Endodermal cell (in vitro differentiated cells): ENCODE results near the gene TPSB2. TPM values are rescaled to one million over a fixed set of nuclear protein-coding genes. Genes with fewer than 3 reads are reported as not detected.

Experiments
- DNase-seq: peaks from one replicate; pipeline ENCODE4 v3.0.0-alpha.2; 2017
- H3K27ac ChIP-seq: 2 replicates; pipeline ENCODE4 v1.5.1; 2013; ENCODE audit warnings: mild to moderate bottlenecking, low read depth, low read length, moderate library complexity
- H3K27me3 ChIP-seq: 2 replicates; pipeline ENCODE4 v1.6.1; 2013; ENCODE audit warnings: mild to moderate bottlenecking, low read length, moderate library complexity; ENCODE audit not compliant: insufficient read depth, control insufficient read depth, poor library complexity, severe bottlenecking
- H3K36me3 ChIP-seq: 2 replicates; pipeline ENCODE4 v1.7.0; 2013; ENCODE audit warnings: mild to moderate bottlenecking, low read length, moderate library complexity; ENCODE audit not compliant: control insufficient read depth, insufficient read depth
- H3K4me1 ChIP-seq: one replicate; pipeline ENCODE4 v1.7.0; 2013; ENCODE audit warnings: low read length; ENCODE audit not compliant: control insufficient read depth, insufficient read depth
- H3K4me3 ChIP-seq: 2 replicates; pipeline ENCODE4 v1.5.1; 2013; ENCODE audit warnings: mild to moderate bottlenecking, low read length, moderate library complexity
- H3K9ac ChIP-seq: 2 replicates; pipeline ENCODE4 v1.6.1; 2013; ENCODE audit warnings: mild to moderate bottlenecking, low read length, moderate library complexity; ENCODE audit not compliant: poor library complexity, severe bottlenecking; ENCODE audit errors: extremely low read depth
- H3K9me3 ChIP-seq: 2 replicates; pipeline ENCODE4 v1.6.1; 2013; ENCODE audit warnings: mild to moderate bottlenecking, low read length, moderate library complexity; ENCODE audit not compliant: control insufficient read depth
- H3K27ac Mint-ChIP-seq: 2 replicates; pipeline ENCODE4 v1.8.0; 2020; ENCODE audit warnings: mixed read lengths
- H3K27me3 Mint-ChIP-seq: 2 replicates; pipeline ENCODE4 v1.8.0; 2021; ENCODE audit warnings: mild to moderate bottlenecking, mixed read lengths; ENCODE audit not compliant: insufficient read depth
- H3K36me3 Mint-ChIP-seq: 2 replicates; pipeline ENCODE4 v1.8.0; 2020; ENCODE audit warnings: low read depth, mixed read lengths
- H3K4me1 Mint-ChIP-seq: 2 replicates; pipeline ENCODE4 v1.8.0; 2020; ENCODE audit warnings: mixed read lengths
- H3K4me3 Mint-ChIP-seq: 2 replicates; pipeline ENCODE4 v1.8.0; 2020; ENCODE audit warnings: mild to moderate bottlenecking, moderate library complexity, mixed read lengths
- H3K9me3 Mint-ChIP-seq: 2 replicates; pipeline ENCODE4 v1.8.0; 2020; ENCODE audit warnings: mild to moderate bottlenecking, mixed read lengths
- WGBS, 2 experiments: methylation state at CpG; one replicate each; pipeline versions ENCODE4 v1.1.5 to v1.1.7; 2013; ENCODE audit warnings: missing lambda C conversion rate in 2 of 2, mixed read lengths in 1 of 2; ENCODE audit not compliant: insufficient coverage in 1 of 2, insufficient read length in 1 of 2; 5-methylcytosine and 5-hydroxymethylcytosine counted together
- total RNA-seq, 2 donors: library from RNA; stranded (reverse); fragmentation: NEBNext Ultra II Directional in 1 of 2; extraction: Animal tissue kit (Norgen Biotek cat#: 25700) in 1 of 2; gene quantifications; 2 replicates in 1 of 2; 3 replicates in 1 of 2; pipeline ENCODE4 v1.2.1, GENCODE V29; 2021
- TF ChIP-seq, protein P1 (sequence below): fragments of 200-600 bp; sonication (generic); conservative IDR thresholded peaks from 2 replicates; pipeline ENCODE4 v1.5.0; 2021; ENCODE audit warnings: antibody characterized with exemption, mild to moderate bottlenecking

The TPSB2 gene
- total RNA-seq, 2 donors from 2014 or later = not detected

- WGBS, 2 experiments = 93 to 94% methylated on average over 16 to 40 of the region's 40 CpGs
- Histone ChIP-seq H3K27me3 (no peaks in the 10 kb centered on the region), H3K4me1 (no peaks in the 10 kb centered on the region), H3K4me3 (no peak overlapping the region), H3K9me3 (no peaks in the 10 kb centered on the region), H3K9ac (no peak overlapping the region), H3K27ac (no peak overlapping the region), H3K36me3 (no peaks in the 10 kb centered on the region)
- peaks cover 8% of the 10 kb centered on the region for H3K36me3 Mint-ChIP-seq
- peaks cover 4% of the 10 kb centered on the region for H3K27me3 Mint-ChIP-seq
- TF ChIP-seq, protein P1, sequence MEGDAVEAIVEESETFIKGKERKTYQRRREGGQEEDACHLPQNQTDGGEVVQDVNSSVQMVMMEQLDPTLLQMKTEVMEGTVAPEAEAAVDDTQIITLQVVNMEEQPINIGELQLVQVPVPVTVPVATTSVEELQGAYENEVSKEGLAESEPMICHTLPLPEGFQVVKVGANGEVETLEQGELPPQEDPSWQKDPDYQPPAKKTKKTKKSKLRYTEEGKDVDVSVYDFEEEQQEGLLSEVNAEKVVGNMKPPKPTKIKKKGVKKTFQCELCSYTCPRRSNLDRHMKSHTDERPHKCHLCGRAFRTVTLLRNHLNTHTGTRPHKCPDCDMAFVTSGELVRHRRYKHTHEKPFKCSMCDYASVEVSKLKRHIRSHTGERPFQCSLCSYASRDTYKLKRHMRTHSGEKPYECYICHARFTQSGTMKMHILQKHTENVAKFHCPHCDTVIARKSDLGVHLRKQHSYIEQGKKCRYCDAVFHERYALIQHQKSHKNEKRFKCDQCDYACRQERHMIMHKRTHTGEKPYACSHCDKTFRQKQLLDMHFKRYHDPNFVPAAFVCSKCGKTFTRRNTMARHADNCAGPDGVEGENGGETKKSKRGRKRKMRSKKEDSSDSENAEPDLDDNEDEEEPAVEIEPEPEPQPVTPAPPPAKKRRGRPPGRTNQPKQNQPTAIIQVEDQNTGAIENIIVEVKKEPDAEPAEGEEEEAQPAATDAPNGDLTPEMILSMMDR = no peak
- no peaks in the 10 kb centered on the region for H3K9me3 Mint-ChIP-seq
- H3K4me1 Mint-ChIP-seq = no peaks in the 10 kb centered on the region
- H3K27ac Mint-ChIP-seq = no peak overlapping the region
- DNase-seq = no peak
- no peak overlapping the region for H3K4me3 Mint-ChIP-seq
These were observed 8.1 kb downstream of the TPSB2 start for GRCh38 chr16:1221628-1222552.

DNA sequence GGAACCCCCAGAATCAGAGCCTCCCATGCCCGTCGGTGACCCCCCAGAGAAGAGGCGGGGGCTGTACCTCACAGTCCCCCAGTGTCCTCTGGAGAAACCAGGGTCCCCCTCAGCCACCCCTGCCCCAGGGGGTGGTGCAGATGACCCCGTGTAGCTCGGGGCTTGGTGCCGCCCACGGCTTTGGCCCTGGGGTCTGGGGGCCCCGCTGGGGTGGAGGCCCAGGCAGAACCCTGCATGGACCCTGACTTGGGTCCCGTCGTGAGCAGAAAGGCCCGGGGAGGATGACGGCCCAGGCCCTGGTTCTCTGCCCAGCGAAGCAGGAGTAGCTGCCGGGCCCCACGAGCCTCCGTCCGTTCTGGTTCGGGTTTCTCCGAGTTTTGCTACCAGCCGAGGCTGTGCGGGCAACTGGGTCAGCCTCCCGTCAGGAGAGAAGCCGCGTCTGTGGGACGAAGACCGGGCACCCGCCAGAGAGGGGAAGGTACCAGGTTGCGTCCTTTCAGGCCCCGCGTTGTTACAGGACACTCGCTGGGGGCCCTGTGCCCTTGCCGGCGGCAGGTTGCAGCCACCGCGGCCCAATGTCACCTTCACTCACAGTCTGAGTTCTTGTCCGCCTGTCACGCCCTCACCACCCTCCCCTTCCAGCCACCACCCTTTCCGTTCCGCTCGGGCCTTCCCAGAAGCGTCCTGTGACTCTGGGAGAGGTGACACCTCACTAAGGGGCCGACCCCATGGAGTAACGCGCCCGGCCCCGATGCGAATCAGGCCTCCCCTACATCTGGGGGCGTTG, 8.9 kb downstream of the TPSB2 start:
- H3K27ac Mint-ChIP-seq = no peak overlapping the region
- Histone ChIP-seq H3K9me3 (no peaks in the 10 kb centered on the region), H3K9ac (no peak overlapping the region), H3K4me3 (no peak overlapping the region), H3K36me3 (no peaks in the 10 kb centered on the region), H3K27ac (no peak overlapping the region), H3K27me3 (no peaks in the 10 kb centered on the region), H3K4me1 (no peaks in the 10 kb centered on the region)
- H3K36me3 Mint-ChIP-seq = peaks cover 8% of the 10 kb centered on the region
- WGBS, 2 experiments = 92% methylated on average over 32 to 48 of the region's 48 CpGs
- no peak overlapping the region for H3K4me3 Mint-ChIP-seq
- TF ChIP-seq, protein P1 = no peak
- no peaks in the 10 kb centered on the region for H3K9me3 Mint-ChIP-seq
- H3K4me1 Mint-ChIP-seq = no peaks in the 10 kb centered on the region
- DNase-seq = no peak
- peaks cover 2% of the 10 kb centered on the region for H3K27me3 Mint-ChIP-seq

- H3K27me3 Mint-ChIP-seq = no peaks in the 10 kb centered on the region
- no peak overlapping the region for H3K9ac ChIP-seq
- H3K9me3 ChIP-seq = no peaks in the 10 kb centered on the region
- H3K27ac Mint-ChIP-seq = no peak overlapping the region
- no peaks in the 10 kb centered on the region for H3K4me1 Mint-ChIP-seq
- no peak for DNase-seq
- TF ChIP-seq, protein P1 = no peak
- no peak overlapping the region for H3K27ac ChIP-seq
- 93 to 94% methylated on average over 16 to 55 of the region's 55 CpGs for WGBS, 2 experiments
- no peaks in the 10 kb centered on the region for H3K27me3 ChIP-seq
- no peaks in the 10 kb centered on the region for H3K9me3 Mint-ChIP-seq
- no peaks in the 10 kb centered on the region for H3K4me1 ChIP-seq
- no peak overlapping the region for H3K4me3 ChIP-seq
- no peaks in the 10 kb centered on the region for H3K36me3 ChIP-seq
- H3K36me3 Mint-ChIP-seq = peaks cover 8% of the 10 kb centered on the region
- H3K4me3 Mint-ChIP-seq = no peak overlapping the region
These were observed 9.8 kb downstream of the TPSB2 start for GRCh38 chr16:1220098-1220728.
